ENCODE data around the gene KRT77.

The KRT77 gene

GRCh38 chr12:52659951-52660350 is 43.4 kb downstream of the KRT77 start:
- in situ Hi-C loops (cut with HindIII; ENCODE audit: low sequenced_read_pairs) = no loop called here

- in situ Hi-C loops (cut with HindIII; ENCODE audit: low sequenced_read_pairs) = no loop called here
Measured at GRCh38 chr12:52659395-52659794, 43.9 kb downstream of the KRT77 start.

GRCh38 chr12:52658196-52658595 is 45.1 kb downstream of the KRT77 start:
- in situ Hi-C loops (cut with HindIII; ENCODE audit: low sequenced_read_pairs) = no loop called here

DNA sequence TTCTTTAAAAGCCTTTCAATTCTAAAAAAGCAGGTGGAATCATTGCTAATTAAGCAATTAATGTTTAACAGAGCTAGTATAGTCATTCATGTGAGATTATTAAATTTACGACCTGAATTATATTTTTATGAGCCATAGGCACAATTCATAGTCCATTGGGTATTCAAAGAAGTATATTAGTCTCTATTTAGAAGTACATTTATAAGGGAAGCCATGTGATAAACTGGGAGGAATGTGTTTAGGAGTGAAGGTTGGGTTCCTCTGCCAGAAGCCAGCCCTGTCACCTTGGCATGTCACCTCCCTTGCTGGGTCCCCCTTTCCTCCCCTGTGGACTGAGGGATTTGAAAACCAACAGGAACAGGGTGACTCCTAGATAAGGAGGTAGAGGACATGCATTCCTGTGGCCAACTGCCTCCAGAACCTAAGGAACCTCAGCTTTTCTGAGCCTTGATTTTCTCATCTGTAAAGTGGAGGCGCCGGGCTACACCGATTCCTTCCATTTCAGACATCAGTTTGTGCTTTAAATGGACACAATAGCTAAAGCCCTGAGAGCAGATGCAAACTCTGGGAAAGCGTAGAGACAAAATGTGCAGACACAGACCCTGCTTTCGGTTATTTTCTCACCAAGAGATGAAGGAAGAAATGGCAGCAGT is 45.9 kb downstream of the KRT77 start:
- in situ Hi-C loops (cut with HindIII; ENCODE audit: low sequenced_read_pairs) = no loop called here

DNA sequence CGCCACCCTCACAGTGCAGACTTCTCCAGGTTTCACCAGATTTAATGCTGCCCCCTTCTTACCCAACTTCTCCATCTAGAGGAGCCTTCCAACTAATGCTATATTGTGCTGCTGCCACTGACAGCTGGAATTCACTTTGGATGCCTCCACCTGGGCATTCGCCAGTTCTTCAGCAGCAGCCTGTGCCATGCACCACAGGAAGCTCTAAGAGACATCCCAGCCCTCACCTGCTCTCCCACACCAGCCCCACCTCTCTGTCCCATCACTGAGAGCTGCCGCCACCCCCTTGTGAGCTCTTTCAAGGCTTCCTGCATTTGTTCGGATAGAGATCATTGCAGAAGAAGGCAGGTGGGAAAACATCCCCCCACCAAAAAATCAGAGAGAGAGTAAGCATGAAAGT is 46.7 kb downstream of the KRT77 start:
- in situ Hi-C loops (cut with HindIII; ENCODE audit: low sequenced_read_pairs) = no loop called here

DNA sequence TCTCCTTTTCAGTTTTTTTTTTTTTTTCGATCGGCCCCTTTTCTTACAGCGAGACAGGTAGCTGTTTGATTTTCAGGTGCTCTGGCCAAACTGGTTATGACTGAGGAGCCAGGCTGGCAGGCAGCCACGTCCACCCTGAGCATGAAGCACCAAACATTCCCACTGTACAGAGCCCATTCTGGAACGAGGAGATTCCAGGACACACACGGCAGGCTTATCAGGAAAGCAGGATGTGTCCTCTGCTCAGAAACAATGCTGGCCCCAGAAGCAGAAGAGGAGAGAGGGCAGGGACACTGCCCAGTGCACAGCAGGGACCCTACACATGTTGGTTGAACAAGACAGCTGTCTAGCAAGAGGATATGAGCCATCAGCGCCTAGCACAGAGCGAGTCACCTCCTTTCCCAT is 47.6 kb downstream of the KRT77 start:
- in situ Hi-C loops (cut with HindIII; ENCODE audit: low sequenced_read_pairs) = no loop called here

DNA sequence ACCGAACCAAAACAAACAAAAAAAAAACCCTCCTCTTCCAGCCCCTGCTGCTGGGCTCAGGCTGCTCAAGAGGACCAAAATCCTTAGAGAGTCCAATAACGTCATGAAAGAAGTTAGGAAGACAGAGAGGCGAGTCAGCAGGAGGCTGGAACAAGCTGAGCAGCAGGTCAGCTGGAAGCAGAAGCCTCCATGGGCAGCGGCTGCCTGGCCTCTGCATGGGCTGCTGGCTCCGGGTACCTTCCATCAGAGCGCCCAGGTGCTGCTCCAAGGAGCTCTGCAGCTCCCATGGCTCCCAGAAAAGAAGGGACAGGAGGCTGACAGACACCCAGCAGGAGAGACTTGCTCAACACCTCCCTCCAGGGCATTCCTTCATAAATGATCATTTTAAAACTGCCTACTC is 48.1 kb downstream of the KRT77 start:
- in situ Hi-C loops (cut with HindIII; ENCODE audit: low sequenced_read_pairs) = no loop called here

- in situ Hi-C loops (cut with HindIII; ENCODE audit: low sequenced_read_pairs) = no loop called here
Measured at GRCh38 chr12:52651726-52652261, 51.5 kb downstream of the KRT77 start, which contains the start of gene KRT2. TSS of gene KRT2 (minus strand) at chr12:52652211. CDS start at chr12:52652142, 69 bp downstream.

GRCh38 chr12:52650520-52651081 is 52.7 kb downstream of the KRT77 start:
- in situ Hi-C loops (cut with HindIII; ENCODE audit: low sequenced_read_pairs) = no loop called here

DNA sequence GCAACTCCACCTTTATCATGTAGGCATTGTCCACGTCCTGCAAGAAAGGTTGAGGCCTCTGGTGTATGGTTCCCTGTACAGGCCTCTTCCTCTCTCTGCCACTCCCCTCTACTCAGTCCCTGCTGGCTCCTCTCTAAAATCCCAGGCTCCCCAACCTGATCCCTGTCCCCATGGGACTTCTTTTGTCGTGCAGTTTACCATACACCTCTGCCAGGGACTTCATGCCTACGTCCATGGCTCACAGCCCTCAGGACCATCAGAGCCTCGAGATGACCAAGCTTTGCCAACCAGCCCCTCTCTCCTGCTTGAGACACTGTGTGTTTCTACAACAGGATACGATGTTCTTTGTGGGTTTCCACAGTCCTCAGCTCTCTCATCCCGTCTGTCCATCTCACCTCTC is 54.3 kb downstream of the KRT77 start:
- in situ Hi-C loops (cut with HindIII; ENCODE audit: low sequenced_read_pairs) = loop anchor here (5.0 kb wide), 2 partner anchors 37 to 68 kb away; no protein-coding TSS in a partner anchor

- in situ Hi-C loops (cut with HindIII; ENCODE audit: low sequenced_read_pairs) = loop anchor here (5.0 kb wide), 2 partner anchors 36 to 69 kb away; no protein-coding TSS in a partner anchor
Measured at GRCh38 chr12:52648012-52648550, 55.2 kb downstream of the KRT77 start.

- in situ Hi-C loops (cut with HindIII; ENCODE audit: low sequenced_read_pairs) = loop anchor here (5.0 kb wide), 2 partner anchors 35 to 70 kb away; no protein-coding TSS in a partner anchor
Measured at GRCh38 chr12:52647601-52648000, 55.7 kb downstream of the KRT77 start.

GRCh38 chr12:52646613-52647012 is 56.7 kb downstream of the KRT77 start:
- in situ Hi-C loops (cut with HindIII; ENCODE audit: low sequenced_read_pairs) = loop anchor here (5.0 kb wide), 2 partner anchors 34 to 71 kb away; no protein-coding TSS in a partner anchor

DNA sequence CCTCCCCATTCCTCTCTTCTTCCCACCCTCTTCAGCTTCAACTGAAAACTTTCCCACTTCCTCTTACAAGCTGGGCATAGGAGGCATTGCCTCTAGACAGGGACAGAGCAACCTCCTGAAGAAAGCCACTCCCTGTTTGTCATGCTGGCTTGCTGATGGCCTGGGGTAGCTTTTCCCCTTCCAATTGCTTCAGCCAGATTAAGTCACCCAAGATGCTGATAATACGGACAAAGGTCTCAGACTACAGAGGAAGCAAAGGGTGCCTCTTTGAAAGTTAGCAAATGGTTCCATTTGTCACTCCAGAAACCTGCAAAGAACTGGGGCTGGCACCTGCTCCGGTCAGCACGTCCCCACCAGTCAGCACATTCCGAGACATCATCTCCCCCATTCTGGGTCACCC is 57.3 kb downstream of the KRT77 start:
- in situ Hi-C loops (cut with HindIII; ENCODE audit: low sequenced_read_pairs) = loop anchor here (5.0 kb wide), 2 partner anchors 34 to 71 kb away; no protein-coding TSS in a partner anchor

DNA sequence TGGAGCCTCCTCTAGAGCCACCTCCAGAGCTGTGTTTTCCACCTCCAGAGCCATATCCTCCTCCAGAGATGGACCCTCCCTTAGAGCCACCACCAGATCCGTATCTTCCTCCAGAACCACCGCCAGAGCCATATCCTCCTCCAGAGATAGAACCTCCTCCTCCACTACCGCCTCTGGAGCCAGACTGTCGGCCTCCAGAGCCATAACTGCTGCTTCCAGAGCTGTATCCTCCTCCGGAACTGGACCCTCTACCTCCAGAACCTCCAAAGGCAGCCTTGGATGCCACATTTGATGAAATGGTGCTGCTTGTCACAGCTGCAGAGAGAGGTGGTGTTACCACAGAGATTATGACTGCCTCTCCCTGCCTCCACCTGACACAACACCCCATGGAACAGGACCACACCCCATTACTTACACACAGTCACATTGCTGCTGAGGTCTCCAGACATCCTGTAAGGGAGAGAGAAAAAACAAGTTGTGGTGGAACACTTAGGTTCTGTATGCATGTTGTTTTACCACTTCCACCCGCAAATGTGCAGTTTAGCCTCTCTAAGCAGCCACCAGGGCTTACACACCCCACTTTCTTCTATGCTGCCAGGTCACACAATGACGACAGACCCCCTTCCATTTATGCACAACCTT is 58.1 kb downstream of the KRT77 start:
- in situ Hi-C loops (cut with HindIII; ENCODE audit: low sequenced_read_pairs) = loop anchor here (5.0 kb wide), 2 partner anchors 33 to 72 kb away; no protein-coding TSS in a partner anchor

DNA sequence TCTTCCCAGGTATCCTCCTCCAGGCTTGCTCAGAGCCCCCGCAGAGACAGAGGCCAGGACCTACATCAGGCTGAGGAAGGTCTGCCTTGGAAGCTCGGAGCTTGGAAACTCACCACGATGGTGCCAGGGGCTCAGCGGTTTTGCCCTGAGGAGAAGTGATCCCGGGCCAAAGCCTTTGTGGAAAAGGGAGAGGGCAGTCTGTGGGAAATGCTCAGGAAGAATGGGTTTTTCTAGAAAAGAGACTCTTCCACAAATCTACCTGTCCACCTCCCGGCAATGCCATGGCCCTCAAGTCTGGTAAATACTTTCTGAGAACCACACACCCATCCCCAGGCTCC is 59.3 kb downstream of the KRT77 start:
- in situ Hi-C loops (cut with HindIII; ENCODE audit: low sequenced_read_pairs) = no loop called here

DNA sequence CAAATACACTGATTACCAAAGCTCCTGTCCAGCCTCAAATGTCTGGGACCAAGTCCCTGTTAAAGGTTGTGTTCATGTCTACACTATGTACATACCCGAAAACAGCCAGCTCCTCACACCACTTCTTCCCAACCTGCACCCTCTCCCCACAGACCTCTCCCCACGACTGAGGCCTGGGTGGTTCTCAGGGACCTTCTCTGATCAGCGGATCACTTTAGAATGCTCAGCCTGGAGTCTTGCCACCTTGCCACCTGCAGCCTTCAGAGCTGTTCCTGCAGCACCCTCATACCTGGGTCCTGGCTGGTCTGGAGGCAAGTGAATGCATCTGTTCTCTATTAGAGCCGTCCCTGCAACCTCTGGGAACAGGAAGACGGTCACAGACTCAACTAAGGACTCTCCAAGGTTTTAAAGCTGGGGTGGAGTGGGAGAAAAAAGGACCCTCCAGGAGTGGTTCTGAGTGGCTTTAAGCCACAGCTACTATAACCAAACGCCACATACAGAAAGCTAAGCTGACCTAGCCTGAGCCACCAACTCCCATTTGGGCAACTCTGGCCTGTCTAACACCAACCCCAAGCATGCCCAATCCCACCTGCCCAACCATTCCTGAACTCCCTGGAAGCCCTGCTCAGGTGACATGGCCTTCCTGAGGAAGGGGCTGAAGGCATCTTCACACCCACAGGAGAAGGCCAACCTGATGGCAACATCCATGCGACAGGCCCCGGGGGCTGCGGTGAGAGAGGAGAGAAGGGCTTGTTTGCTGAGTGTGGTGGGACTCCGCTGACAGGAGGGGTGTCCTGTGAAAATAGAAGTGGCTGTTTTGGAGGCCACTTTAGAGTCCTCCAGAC is 59.9 kb downstream of the KRT77 start:
- in situ Hi-C loops (cut with HindIII; ENCODE audit: low sequenced_read_pairs) = no loop called here

- in situ Hi-C loops (cut with HindIII; ENCODE audit: low sequenced_read_pairs) = no loop called here
Measured at GRCh38 chr12:52641468-52641867, 61.9 kb downstream of the KRT77 start.

Measured in endothelial cell of hepatic sinusoid (primary cell).